Measurements from ENCODE around the gene CHRNA4. TPM values are rescaled to one million over a fixed set of nuclear protein-coding genes. Genes with fewer than 3 reads are reported as not detected.

CHRNA4 gene
- total RNA-seq, 4 donors from 2014 or later, result not detected

DNA sequence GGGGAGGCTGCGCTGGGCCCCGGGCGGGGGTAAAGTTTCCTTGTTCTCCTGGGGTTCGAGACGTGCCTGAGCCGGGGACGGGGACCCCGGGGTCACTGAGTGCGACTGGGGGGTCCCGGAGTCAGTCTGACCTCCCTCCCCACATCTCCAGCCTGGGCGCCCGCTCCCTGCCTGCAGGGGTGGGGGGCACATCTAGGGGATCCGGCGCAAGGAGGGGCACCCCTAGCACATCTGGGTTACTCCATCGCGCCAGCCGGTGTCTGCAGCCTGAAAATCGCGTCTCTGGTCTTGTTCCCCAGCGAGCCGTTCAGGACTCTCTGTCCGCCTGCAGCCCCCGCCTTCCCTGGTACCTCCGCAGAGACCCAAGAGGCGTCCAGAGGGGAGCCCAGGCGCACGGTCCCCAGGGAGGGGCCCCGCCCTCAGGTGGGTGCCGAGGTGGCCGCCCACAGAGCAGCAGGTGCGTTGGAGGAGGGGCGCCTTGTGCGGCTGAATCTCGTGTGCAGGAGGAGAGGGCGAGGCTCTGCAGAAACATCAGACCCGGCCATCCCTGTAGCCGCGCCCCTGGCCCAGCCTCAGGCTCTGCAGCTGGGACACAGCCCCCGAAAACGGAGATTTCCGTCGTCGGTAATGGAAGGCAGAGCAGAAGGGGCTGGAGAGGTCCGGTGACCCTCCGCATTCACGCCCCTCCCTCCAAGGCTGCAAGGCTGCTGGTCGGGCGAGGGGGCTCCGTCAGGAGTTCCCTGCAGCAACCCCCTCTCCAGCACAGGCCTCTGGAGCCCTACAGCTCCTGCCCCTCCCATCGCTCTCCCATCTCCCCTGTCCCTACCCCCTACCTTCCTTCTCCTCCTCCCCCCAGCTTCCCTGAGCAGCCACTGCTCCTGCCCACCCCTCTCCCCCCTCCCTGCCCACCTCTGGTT lies 628 bp upstream of the CHRNA4 start:
- Histone ChIP-seq H3K27me3 (peaks cover 0 to 9% of the 10 kb centered on the region in 2 donors), H3K9me3 (no peaks in the 10 kb centered on the region), H3K4me3 (no peak overlapping the region), H3K27ac (no peak overlapping the region), H3K4me1 (peaks cover 0 to 6% (median 0%) of the 10 kb centered on the region in 4 donors), H3K36me3 (no peaks in the 10 kb centered on the region)
- no peak for TF ChIP-seq POLR2A (IDR thresholded peaks at IDR 0.05)
- TF ChIP-seq, protein P1, sequence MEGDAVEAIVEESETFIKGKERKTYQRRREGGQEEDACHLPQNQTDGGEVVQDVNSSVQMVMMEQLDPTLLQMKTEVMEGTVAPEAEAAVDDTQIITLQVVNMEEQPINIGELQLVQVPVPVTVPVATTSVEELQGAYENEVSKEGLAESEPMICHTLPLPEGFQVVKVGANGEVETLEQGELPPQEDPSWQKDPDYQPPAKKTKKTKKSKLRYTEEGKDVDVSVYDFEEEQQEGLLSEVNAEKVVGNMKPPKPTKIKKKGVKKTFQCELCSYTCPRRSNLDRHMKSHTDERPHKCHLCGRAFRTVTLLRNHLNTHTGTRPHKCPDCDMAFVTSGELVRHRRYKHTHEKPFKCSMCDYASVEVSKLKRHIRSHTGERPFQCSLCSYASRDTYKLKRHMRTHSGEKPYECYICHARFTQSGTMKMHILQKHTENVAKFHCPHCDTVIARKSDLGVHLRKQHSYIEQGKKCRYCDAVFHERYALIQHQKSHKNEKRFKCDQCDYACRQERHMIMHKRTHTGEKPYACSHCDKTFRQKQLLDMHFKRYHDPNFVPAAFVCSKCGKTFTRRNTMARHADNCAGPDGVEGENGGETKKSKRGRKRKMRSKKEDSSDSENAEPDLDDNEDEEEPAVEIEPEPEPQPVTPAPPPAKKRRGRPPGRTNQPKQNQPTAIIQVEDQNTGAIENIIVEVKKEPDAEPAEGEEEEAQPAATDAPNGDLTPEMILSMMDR (IDR thresholded peaks at IDR 0.05), result no peak
- no peak for DNase-seq

DNA sequence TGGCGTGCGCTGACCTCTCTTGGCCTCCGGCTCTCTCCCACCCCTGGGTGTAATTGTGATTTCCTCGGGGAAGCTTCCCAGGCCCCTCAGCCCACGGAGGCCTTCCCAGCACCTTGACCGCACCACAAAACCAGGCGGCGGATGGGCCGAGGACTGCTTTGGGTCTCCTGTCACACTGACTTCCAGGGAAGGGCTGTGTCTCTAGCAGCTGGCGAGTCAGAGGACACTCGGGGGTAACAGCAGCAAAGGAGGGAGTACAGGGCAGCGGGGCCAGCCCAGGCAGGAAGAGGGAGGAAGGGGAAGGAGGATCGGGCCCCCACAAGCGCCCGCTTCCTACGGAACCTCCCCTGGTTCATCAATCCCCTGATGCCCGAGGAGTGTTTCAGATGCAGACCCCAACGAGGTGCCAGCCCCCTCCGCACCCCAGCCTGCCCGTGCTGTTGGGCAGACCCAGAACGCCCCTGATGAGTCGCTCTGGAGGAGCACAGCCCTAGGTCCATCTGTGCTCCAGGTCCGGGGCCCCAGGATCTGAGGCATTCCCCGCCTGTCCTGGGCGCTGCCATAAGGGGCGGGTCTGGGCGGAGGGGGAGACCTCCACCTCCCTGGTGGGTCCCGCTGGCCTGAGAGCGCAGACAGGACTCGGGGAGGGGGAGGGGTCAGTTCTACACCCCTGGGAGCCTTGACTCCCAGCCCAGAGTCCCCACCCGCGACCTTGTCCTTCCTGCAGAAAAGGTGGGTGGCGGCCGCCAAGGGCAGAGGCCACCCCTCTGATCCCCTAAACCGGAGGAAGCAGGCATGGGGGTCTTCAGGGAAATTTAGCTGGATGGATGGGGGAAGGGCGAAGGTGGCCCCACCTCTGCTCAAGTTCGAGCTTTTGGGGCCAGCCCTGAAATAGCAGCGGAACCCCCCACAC lies 956 bp downstream of the CHRNA4 start:
- Histone ChIP-seq H3K36me3 (no peaks in the 10 kb centered on the region), H3K27me3 (peaks cover 0 to 9% of the 10 kb centered on the region in 2 donors), H3K9me3 (no peaks in the 10 kb centered on the region), H3K27ac (no peak overlapping the region), H3K4me1 (peaks cover 0 to 6% (median 0%) of the 10 kb centered on the region in 4 donors), H3K4me3 (no peak overlapping the region)
- DNase-seq, result no peak
- TF ChIP-seq, protein P1 (IDR thresholded peaks at IDR 0.05), result no peak
- TF ChIP-seq POLR2A (IDR thresholded peaks at IDR 0.05), result no peak

DNA sequence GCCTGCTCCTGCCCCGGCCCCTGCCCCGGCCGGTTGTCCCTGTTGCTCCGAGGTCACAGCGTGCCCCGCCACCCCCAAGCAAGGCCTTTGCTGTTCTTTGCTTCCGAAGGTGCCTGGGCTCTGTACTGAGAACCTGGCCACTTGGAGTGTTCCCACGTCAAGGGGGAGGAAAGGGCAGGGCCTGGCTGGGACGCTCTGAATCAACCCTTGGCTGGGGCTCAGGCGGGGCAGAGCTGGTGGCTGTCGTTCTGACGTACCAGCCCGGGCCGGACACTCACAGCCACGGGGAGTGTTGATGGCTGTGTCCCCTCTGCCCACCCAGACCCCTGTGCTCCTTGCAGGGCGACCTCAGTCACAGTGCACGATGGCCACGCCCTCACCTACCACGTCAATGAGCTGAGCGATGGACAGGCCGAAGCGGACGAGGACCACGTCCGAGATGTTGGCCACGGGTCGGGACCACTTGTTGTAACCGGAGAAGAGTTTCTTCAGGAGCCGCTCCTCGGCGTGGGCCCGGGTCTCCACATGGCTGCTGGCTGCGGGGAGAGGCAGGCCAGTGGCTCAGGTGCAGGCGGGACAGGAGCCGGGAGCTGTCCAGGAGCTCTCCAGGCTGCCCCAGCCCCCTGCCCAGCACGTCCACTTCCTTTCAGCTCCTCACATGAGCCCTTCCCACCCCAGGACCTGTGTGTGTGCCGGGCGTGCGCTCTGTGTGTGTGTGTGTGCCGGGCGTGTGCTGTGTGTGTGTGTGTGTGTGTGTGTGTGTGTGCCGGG lies 1.8 kb downstream of the CHRNA4 start:
- TF ChIP-seq, protein P1 (IDR thresholded peaks at IDR 0.05), result no peak
- no peak for TF ChIP-seq POLR2A (IDR thresholded peaks at IDR 0.05)
- Histone ChIP-seq H3K9me3 (no peaks in the 10 kb centered on the region), H3K27ac (no peak overlapping the region), H3K4me3 (no peak overlapping the region), H3K36me3 (no peaks in the 10 kb centered on the region), H3K4me1 (peaks cover 0 to 6% (median 0%) of the 10 kb centered on the region in 4 donors), H3K27me3 (peaks cover 0 to 9% of the 10 kb centered on the region in 2 donors)
- DNase-seq, result no peak

DNA sequence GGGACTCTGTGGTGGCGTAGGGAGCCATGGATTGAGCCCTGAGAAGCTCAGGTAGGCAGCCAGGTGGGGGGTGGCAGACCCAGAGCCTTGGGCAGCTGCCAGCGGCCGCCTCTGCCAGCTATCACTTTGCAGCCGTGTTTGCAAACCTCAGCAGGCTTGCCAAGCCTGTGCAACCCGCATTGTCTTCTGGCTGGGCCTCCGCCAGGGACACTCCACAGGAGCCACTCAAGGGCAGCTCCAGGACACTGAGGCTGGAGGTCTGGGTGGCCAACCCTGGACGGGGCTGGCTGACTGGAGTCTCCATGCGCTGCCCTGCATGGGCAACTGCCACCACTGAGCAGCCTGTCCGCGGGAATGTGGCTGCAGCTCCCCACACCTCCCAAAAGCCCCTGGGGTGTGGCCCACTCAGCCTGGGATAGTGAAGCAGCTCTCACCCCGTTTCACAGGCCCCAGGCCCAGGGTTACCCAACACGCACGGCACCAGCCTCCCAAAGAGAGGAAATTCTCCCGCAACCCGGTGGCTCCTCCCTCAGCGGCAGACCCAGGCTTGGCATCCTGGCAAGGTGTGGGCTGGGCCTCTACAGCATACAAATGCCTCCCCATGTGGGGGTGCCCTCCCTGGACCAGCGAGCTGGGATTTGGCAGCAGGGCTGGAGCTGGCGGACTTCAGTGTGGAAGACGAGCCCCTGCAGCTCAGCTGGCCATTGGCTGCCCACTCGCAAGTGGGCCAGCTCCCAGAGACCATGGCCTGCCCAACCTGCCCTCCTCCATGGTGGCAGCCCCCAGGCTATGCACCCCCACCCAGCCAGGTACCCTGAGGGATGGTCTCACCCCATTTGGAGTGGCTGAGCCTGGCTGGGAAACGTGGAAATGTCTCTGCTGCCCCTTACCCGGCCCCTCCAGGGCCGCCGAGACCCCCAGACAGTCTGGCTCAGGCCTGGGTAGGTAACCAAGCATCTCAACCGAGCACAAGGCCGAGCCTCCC lies 2.9 kb downstream of the CHRNA4 start:
- DNase-seq, result no peak

More for the DNA sequence above, 2.9 kb downstream of the CHRNA4 start:
- peaks cover 0 to 9% of the 10 kb centered on the region in 2 donors for H3K27me3 ChIP-seq
- no peak overlapping the region for H3K27ac ChIP-seq
- H3K9me3 ChIP-seq, result no peaks in the 10 kb centered on the region
- TF ChIP-seq, protein P1 (IDR thresholded peaks at IDR 0.05), result no peak
- TF ChIP-seq POLR2A (IDR thresholded peaks at IDR 0.05), result no peak
- no peaks in the 10 kb centered on the region for H3K36me3 ChIP-seq
- H3K4me1 ChIP-seq, result peaks cover 0 to 6% (median 0%) of the 10 kb centered on the region in 4 donors
- no peak overlapping the region for H3K4me3 ChIP-seq
